Activated T-helper 1 cell treated with anti-CD3 and anti-CD28 coated beads, Interleukin-12 subunit alpha, Interleukin-12 subunit beta, Interleukin-2, Interleukin-4 antibody, amounts not matched to agents 30 ng/mL and 10 ng/mL and 1 ng/mL, durations not matched to agents 14 hours and 24 hours and 36 hours (primary cell): ENCODE data around the gene PDZD4. TPM values are rescaled to one million over a fixed set of nuclear protein-coding genes. Genes with fewer than 3 reads are reported as not detected.

Experiments used
- DNase-seq: peaks from one replicate; pipeline ENCODE4 v3.0.0; 2021; ENCODE audit warnings: low spot score
- H3K27ac Mint-ChIP-seq: one replicate; pipeline ENCODE4 v1.8.0; 2021; ENCODE audit warnings: mild to moderate bottlenecking, mixed read lengths
- H3K27me3 Mint-ChIP-seq: one replicate; pipeline ENCODE4 v1.8.0; 2022; ENCODE audit warnings: mild to moderate bottlenecking, moderate library complexity, mixed read lengths; ENCODE audit not compliant: insufficient read depth
- H3K36me3 Mint-ChIP-seq: one replicate; pipeline ENCODE4 v1.8.0; 2021; ENCODE audit warnings: low read depth, mixed read lengths
- H3K4me1 Mint-ChIP-seq: one replicate; pipeline ENCODE4 v1.8.0; 2021; ENCODE audit warnings: low read depth, mixed read lengths
- H3K4me3 Mint-ChIP-seq: one replicate; pipeline ENCODE4 v1.8.0; 2021; ENCODE audit warnings: mild to moderate bottlenecking, moderate library complexity, mixed read lengths
- H3K9me3 Mint-ChIP-seq: one replicate; pipeline ENCODE4 v1.8.0; 2021; ENCODE audit warnings: mixed read lengths
- intact Hi-C: fragments of 100-400 bp; cut with micrococcal nuclease; formaldehyde crosslinking; loops from one replicate; pipeline ENCODE4 v1.15.1; 2024
- total RNA-seq: library from RNA; stranded (reverse); gene quantifications from 2 replicates; pipeline ENCODE4 v1.2.3, GENCODE V29; 2022

The PDZD4 gene
- total RNA-seq, 1 donor from 2014 or later, result 0.44 TPM

DNA sequence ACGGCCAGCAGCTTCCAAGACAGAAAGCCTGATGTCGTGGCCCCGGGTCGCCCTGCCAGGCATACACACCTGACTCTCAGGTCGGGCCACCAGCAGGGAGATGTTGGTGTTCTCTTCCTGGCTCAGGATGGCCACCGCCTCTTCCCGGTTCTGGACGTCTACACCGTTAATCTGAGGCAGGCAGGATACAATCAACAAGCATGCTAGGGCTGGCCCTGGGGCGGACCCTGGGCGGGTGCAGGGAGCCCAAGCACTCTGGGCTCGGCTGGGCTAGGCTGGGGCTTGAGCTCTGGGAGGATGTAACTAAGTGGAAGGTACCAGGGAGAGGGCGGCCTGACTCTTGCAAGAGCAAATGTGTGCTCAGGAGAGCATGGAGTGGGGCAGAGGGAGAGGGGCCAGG is 24.9 kb downstream of the PDZD4 start:
- H3K9me3 Mint-ChIP-seq, result no peaks in the 10 kb centered on the region
- H3K27ac Mint-ChIP-seq, result no peak overlapping the region
- H3K36me3 Mint-ChIP-seq, result no peaks in the 10 kb centered on the region
- DNase-seq, result no peak
- H3K4me3 Mint-ChIP-seq, result no peak overlapping the region
- H3K4me1 Mint-ChIP-seq, result no peaks in the 10 kb centered on the region
- H3K27me3 Mint-ChIP-seq, result no peaks in the 10 kb centered on the region
- intact Hi-C loops, result no loop called here

DNA sequence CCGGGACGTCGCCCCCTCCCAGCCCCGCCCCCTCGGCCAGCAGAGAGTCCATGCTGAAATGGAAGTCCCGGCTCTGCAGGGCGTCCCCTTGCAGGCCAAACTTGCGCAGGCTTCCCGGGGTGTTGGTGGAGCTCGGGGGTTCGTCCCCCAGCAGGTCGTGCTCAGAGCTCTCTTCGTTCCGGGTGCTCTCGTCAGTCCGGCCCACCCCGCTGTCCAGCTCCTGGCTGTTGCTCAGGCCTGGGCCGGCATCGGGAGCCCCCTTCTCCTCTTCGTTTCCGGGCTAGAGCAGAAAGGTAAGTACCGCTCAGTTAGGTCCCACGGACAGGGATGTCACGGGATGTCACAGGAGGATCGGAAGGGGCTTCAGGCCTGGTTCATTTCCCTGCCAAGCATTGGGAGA is 25.7 kb downstream of the PDZD4 start:
- DNase-seq, result no peak
- Mint-ChIP-seq H3K27ac (no peak overlapping the region), H3K4me1 (no peaks in the 10 kb centered on the region), H3K36me3 (no peaks in the 10 kb centered on the region), H3K4me3 (no peak overlapping the region), H3K27me3 (no peaks in the 10 kb centered on the region), H3K9me3 (no peaks in the 10 kb centered on the region)
- intact Hi-C loops, result no loop called here

DNA sequence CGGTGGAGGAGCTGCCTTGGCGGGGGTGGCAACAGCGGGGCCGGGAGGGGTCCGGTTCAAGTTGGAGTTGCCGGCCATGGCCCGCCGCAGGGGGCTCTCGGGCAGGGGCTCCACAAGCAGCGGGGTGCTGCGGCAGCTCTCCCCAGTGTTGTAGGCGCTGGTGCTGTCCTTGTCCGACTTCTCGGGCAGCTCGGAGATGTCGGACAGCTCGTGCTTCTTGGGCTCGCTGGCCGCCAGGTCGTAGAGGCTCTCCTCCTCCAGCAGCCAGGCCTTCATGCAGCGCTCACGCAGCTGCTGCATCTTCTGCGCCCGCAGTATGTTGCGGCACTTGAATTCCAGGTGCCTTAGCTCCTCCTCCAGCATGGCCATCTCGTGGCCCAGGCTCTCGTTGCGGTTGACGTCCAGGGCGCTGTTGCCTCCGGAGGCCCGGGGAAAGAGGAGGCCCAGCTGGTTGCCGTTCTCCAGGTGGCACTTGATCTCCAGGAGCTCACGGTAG is 26.2 kb downstream of the PDZD4 start:
- Mint-ChIP-seq H3K27ac (no peak overlapping the region), H3K27me3 (no peaks in the 10 kb centered on the region), H3K36me3 (no peaks in the 10 kb centered on the region), H3K4me1 (no peaks in the 10 kb centered on the region), H3K4me3 (no peak overlapping the region), H3K9me3 (no peaks in the 10 kb centered on the region)
- no peak for DNase-seq
- intact Hi-C loops, result no loop called here

DNA sequence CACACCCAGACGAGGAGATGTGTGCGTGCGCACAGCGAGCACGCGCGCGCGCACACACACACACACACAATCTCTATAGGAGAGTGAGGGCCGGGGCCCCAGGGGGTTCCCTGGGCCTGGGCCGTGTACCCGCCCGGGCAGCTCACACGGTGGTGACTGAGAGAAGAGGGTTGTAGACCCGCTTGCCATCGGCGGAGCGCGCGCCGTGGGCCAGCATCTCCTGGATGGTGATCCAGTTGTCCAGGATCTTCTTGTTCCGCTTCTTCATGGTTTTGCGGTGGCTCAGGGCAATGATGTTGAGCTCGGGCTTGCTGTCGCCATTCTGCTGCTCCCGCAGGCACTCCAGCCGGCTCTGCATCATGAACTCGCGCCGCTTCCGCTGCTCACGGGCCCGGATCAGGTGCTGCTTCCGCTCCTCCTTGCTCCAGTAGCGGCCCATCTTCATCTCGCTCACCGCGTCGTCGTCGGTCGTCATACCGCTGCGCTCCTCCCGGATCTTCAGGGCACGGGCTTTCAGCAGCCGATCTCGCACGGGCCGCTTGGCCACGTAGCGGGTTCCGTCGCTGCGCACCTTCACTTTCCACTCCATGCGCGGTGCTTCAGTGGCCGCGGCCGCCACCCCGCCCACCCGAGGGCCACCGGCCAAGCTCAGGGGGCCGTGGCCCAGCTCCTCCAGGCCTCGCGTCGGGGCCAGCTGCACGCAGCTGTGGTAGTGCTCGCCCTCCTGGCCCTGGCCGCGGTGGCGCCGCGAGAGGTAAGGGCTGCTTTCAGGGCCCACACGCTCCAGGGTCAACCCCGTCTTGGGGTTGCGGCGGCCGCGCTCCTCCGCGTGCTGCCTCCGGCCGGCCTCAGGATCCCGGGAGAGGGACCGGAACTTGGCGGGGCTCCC is 26.9 kb downstream of the PDZD4 start:
- H3K27me3 Mint-ChIP-seq, result no peaks in the 10 kb centered on the region
- H3K27ac Mint-ChIP-seq, result no peak overlapping the region
- no peaks in the 10 kb centered on the region for H3K4me1 Mint-ChIP-seq
- intact Hi-C loops, result no loop called here
- DNase-seq, result no peak
- H3K9me3 Mint-ChIP-seq, result no peaks in the 10 kb centered on the region
- no peak overlapping the region for H3K4me3 Mint-ChIP-seq
- no peaks in the 10 kb centered on the region for H3K36me3 Mint-ChIP-seq

DNA sequence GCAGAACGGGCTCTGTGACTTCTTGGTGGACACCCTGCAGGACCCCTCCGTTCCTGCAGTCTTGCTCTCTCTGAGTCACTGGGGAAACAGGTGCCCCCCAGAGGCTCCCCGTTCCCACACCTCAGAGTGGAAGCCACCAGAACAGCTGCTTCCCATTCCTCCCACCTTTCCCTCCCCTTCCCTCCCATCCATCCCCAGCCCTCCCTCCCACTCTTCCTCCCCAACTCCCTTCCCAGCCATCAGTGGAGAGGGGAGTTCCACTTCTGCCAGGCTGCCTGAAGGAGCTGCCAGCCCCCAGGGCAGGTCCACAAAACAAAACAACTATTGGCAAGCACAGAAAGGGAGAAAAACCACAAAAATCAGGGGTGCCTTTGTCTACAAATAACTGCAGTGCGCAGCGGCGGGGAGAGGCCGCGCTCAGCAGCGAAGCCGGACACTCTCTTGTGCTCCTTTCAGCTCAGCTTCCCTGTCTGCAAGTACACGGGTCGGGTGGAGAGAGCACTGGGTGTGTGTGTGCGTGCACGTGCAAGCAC is 27.8 kb downstream of the PDZD4 start:
- intact Hi-C loops, result no loop called here
- Mint-ChIP-seq H3K27me3 (no peaks in the 10 kb centered on the region), H3K4me3 (no peak overlapping the region), H3K36me3 (peaks cover 3% of the 10 kb centered on the region), H3K9me3 (no peaks in the 10 kb centered on the region), H3K4me1 (no peaks in the 10 kb centered on the region), H3K27ac (no peak overlapping the region)
- DNase-seq, result no peak

DNA sequence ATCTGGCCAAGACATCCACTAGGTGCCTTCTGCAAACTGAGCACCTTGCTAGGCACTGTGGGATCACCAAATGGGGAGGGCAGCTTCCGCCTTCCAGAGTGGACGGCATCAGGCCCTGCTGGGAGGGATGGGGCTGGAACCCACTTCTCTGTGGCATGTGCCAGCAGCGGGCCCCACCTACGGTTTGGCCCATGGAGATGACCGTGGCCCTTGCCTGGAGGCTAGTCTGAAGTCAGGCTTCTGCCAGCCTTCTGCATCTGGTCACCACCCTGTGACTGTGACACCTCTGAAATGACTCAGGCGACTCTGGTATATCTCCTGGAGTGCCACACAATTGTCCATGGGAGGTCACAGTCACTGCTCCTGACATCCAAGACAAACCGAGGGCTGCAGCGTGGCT is 28.7 kb downstream of the PDZD4 start:
- DNase-seq, result no peak
- intact Hi-C loops, result no loop called here
- Mint-ChIP-seq H3K27me3 (no peaks in the 10 kb centered on the region), H3K27ac (no peak overlapping the region), H3K36me3 (peaks cover 4% of the 10 kb centered on the region), H3K4me1 (no peaks in the 10 kb centered on the region), H3K9me3 (no peaks in the 10 kb centered on the region), H3K4me3 (no peak overlapping the region)

DNA sequence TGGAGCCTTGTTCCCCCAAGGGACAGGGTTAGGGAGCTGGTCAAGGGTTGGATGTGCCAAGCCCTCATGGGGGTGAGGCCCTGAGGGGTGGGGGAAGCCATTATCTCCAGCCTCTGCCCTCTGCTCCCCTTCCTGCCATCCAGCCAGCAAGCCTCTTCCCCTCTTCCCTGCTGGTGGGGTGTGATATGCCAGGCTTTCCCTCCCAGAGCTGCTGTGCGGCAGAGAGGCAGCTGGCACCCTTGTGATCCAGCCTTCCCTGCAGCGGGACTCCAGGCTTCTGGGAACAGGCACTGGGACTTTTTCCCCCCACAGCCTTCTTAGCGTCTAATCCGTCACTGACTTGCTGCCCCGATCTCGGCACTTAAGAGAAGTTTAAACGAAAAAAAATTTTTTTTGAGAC is 29.6 kb downstream of the PDZD4 start:
- no peak overlapping the region for H3K4me3 Mint-ChIP-seq
- no peak overlapping the region for H3K27ac Mint-ChIP-seq
- H3K27me3 Mint-ChIP-seq, result no peaks in the 10 kb centered on the region
- no peaks in the 10 kb centered on the region for H3K9me3 Mint-ChIP-seq
- intact Hi-C loops, result no loop called here
- H3K4me1 Mint-ChIP-seq, result peaks cover 9% of the 10 kb centered on the region
- DNase-seq, result no peak
- peaks cover 13% of the 10 kb centered on the region for H3K36me3 Mint-ChIP-seq

DNA sequence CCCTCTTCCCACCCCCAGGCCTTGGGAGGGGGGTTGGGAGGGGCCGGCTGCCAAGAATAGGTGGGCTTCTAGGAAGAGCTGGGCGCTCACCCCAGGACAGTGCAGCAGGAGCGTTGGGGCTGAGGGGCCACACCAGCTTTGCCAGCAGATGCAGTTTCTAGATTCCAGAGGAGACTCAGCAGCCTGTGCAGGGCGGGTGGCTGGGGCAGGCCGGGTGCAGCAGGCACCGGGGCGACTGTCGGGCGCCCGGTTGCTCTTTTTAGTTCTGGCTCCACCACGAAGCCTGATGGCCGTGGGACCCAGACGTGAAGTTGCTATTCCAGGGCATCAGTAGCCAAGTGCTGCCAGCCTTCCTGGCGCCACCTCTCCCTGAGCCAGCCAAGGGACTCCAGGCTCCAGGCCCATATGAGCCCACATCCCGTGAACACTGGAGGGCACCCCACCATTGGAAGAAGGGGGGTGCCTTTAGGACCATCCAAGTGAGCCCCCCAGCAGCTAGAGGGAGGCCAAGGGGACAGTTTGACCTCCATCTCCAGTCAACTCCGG is 30.1 kb downstream of the PDZD4 start:
- Mint-ChIP-seq H3K27ac (no peak overlapping the region), H3K4me3 (no peak overlapping the region), H3K4me1 (peaks cover 9% of the 10 kb centered on the region), H3K36me3 (peaks cover 13% of the 10 kb centered on the region), H3K27me3 (no peaks in the 10 kb centered on the region), H3K9me3 (no peaks in the 10 kb centered on the region)
- intact Hi-C loops, result no loop called here
- no peak for DNase-seq

DNA sequence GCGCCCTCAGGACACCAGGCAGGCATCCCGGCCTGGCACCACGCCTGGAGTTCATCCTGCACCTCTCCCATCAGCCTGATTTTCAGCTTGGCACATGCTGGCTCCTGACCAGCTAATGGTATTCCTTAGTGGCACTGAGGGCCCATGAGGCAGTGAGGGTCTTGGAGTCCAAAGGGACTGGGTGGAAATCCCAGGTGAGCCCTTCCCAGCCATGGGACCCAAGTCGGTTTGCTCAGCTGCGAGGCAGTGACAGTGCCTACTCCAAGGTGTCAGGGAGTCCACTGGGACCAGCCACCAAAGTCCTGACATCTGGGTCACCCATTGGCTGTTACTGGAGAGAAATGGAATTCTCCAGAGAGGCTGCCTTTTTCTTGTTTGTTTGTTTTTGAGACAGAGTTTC is 31.0 kb downstream of the PDZD4 start:
- peaks cover 9% of the 10 kb centered on the region for H3K4me1 Mint-ChIP-seq
- H3K27ac Mint-ChIP-seq, result no peak overlapping the region
- H3K9me3 Mint-ChIP-seq, result no peaks in the 10 kb centered on the region
- H3K27me3 Mint-ChIP-seq, result no peaks in the 10 kb centered on the region
- peaks cover 13% of the 10 kb centered on the region for H3K36me3 Mint-ChIP-seq
- intact Hi-C loops, result no loop called here
- DNase-seq, result no peak
- H3K4me3 Mint-ChIP-seq, result no peak overlapping the region

DNA sequence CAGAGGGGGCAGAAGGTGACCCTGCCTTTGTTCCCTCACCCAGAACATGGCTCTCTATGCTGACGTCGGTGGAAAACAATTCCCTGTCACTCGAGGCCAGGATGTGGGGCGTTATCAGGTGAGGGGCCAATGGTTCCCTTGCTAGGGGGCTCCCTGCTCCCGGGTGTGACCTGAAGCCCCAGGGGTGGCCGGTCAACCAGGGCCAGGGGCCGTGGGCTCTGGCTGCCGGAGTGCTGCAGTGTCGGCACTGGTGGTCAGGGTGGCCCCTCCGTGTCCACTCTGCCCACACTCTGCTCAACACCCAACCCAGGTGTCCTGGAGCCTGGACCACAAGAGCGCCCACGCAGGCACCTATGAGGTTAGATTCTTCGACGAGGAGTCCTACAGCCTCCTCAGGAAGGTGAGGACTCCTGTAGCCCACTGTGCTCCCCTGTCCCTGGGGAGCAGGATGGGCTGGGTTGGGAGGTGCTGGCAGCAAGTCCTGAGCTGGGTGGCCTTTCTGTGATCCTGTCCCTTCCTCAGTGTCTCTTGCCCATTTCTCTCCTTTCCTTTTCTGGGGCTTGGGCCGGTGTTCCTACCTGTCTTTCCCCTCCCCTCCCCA is 32.8 kb downstream of the PDZD4 start:
- intact Hi-C loops, result no loop called here
- DNase-seq, result no peak
- Mint-ChIP-seq H3K27ac (no peak overlapping the region), H3K4me1 (peaks cover 17% of the 10 kb centered on the region), H3K9me3 (no peaks in the 10 kb centered on the region), H3K4me3 (peak overlapping the region; percentile 96), H3K27me3 (no peaks in the 10 kb centered on the region), H3K36me3 (peaks cover 15% of the 10 kb centered on the region)

DNA sequence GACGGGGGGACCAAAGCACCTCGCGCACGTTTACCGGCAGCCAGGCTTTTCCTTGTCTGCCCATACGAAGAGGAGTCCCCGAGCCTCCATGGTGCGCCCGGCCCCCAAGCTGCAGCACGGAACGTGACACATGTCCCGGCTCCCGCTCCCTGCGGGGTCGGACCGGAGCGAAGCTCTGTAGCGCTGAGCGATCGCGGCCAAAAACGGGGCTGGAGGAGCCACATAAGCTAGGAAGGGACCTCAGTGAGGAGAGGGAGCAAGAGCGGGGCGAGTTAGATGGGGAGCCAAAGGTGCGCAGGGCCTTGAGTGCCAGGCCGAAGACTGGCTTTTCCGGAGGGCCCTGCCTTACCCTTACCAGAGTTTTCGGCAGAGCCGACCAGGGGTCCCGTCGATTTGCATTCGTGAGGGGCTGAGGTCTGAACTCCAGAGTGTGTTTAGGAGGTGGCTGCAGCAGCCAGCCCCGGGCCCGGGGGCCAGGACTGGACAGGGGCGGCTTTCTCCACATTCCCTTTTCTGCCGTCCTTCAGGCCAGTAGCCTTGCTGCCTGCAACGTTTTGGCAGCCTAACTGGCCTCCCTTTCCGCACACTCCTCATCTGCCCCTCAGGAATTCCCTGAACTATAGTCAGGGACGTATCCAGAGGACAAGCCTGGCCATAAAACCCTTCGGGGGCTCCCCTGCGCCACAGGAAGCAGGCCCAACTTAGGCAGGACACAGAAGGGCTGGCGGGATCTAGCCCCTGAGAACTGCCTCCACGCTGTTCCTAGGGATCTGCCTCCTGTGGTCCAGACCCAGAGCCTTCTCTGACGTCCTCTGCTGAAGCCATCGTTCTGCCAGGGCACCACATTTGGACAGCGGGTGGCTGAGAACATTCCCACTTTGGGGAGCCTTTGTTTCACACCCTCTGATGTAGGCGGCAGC is 35.2 kb downstream of the PDZD4 start:
- H3K4me3 Mint-ChIP-seq, result peak overlapping the region; percentile 96
- DNase-seq, result no peak
- H3K27me3 Mint-ChIP-seq, result no peaks in the 10 kb centered on the region
- peaks cover 15% of the 10 kb centered on the region for H3K36me3 Mint-ChIP-seq
- peaks cover 18% of the 10 kb centered on the region for H3K4me1 Mint-ChIP-seq
- no peaks in the 10 kb centered on the region for H3K9me3 Mint-ChIP-seq
- intact Hi-C loops, result loop anchor here (1.0 kb wide), 4 partner anchors 31 to 177 kb away; partner anchors contain the start of genes ABCD1, BCAP31, PLXNB3 and TMEM187
- H3K27ac Mint-ChIP-seq, result peak overlapping the region; percentile 79
